Stimulated activated naive CD8-positive, alpha-beta T cell treated with anti-CD3 and anti-CD28 coated beads, Interleukin-15, amount 100 ng/mL, for 72 hours (primary cell): ENCODE data around the gene TAS2R38.

Experiments used
- ATAC-seq: fragments of 150-1000 bp; cut with Tn5 transposase; 2 replicates; pipeline ENCODE4 v1.10.0; 2021; ENCODE audit warnings: mild to moderate bottlenecking, moderate library complexity
- DNase-seq, 2 donors: peaks; one replicate each; pipeline ENCODE4 v3.0.0; 2021 to 2022
- H3K27ac Mint-ChIP-seq, 2 donors: one replicate each; pipeline ENCODE4 v1.8.0; 2022; ENCODE audit warnings: mild to moderate bottlenecking in 2 of 2, mixed read lengths in 2 of 2, moderate library complexity in 2 of 2
- H3K27me3 Mint-ChIP-seq: one replicate; pipeline ENCODE4 v1.8.0; 2022; ENCODE audit warnings: mixed read lengths
- H3K4me1 Mint-ChIP-seq: one replicate; pipeline ENCODE4 v1.8.0; 2022; ENCODE audit warnings: mild to moderate bottlenecking, mixed read lengths
- H3K4me3 Mint-ChIP-seq, 2 donors: one replicate each; pipeline ENCODE4 v1.8.0; 2022; ENCODE audit warnings: mild to moderate bottlenecking in 2 of 2, mixed read lengths in 2 of 2, moderate library complexity in 1 of 2
- H3K9me3 Mint-ChIP-seq, 2 donors: one replicate each; pipeline ENCODE4 v1.8.0; 2022; ENCODE audit warnings: mixed read lengths in 2 of 2

Gene TAS2R38

GRCh38 chr7:141973673-141974072 lies at the start of gene TAS2R38:
Gene TAS2R38, minus strand, starts transcription at chr7:141973773. Its CDS starts 84 bp downstream, at chr7:141973689.
- Mint-ChIP-seq H3K4me3 (no peak within 1 kb of the TSS), H3K4me1 (peaks cover 12% of the 10 kb centered on the region), H3K27ac (peak within 1 kb of the TSS in 1 of 2 donors; percentile 72), H3K27me3 (no peaks in the 10 kb centered on the region), H3K9me3 (no peaks in the 10 kb centered on the region)
- DNase-seq, result no peak
- ATAC-seq, result no peak

GRCh38 chr7:142018154-142018553 lies 44.6 kb upstream of the TAS2R38 start:
- Mint-ChIP-seq H3K4me3 (no peak overlapping the region), H3K27ac (peak overlapping the region in 1 of 2 donors; percentile 65), H3K27me3 (peaks cover 8% of the 10 kb centered on the region), H3K4me1 (no peaks in the 10 kb centered on the region), H3K9me3 (no peaks in the 10 kb centered on the region)
- no peak for ATAC-seq
- no peak for DNase-seq

- Mint-ChIP-seq H3K27ac (no peak overlapping the region), H3K27me3 (peaks cover 8% of the 10 kb centered on the region), H3K9me3 (no peaks in the 10 kb centered on the region), H3K4me1 (no peaks in the 10 kb centered on the region), H3K4me3 (no peak overlapping the region)
- DNase-seq (no peak), ATAC-seq (no peak)
Measured at GRCh38 chr7:142017451-142017850, 43.9 kb upstream of the TAS2R38 start.

GRCh38 chr7:142012825-142013511 lies 39.4 kb upstream of the TAS2R38 start:
- DNase-seq (no peak), ATAC-seq (peak; percentile 33)
- Mint-ChIP-seq H3K27me3 (peaks cover 8% of the 10 kb centered on the region), H3K27ac (peak overlapping the region in 1 of 2 donors; percentile 64), H3K4me1 (no peaks in the 10 kb centered on the region), H3K9me3 (no peaks in the 10 kb centered on the region), H3K4me3 (no peak overlapping the region)

DNA sequence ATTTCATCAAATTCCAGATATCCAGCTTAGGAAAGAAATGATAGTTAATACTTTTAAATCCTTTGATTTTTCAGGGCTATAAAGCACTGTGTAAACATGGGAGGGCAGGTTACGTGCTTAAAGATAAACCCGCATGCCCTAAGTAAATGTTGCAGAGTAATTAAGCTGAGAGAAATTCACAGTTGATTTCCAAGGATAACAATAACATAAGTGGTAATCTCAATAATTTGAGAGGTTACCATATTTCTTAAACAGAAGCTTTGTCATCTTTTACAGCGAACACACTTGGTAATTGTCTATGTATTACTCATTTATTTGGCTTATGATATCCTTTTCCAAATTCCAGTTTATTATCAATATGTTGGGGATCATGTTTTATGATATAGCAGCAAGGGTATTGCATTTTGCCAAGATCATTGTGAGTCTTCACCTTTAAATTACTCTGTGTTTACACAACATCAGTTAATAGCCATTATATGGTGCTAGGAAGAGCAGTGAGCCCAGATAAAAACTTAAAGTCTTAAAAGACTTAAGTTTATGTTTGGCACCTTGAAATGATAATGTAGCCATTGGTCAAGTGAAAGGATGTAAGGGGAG lies 37.5 kb upstream of the TAS2R38 start:
- DNase-seq (no peak), ATAC-seq (no peak)
- no peaks in the 10 kb centered on the region for H3K9me3 Mint-ChIP-seq
- no peaks in the 10 kb centered on the region for H3K27me3 Mint-ChIP-seq
- H3K4me1 Mint-ChIP-seq, result no peaks in the 10 kb centered on the region
- no peak overlapping the region for H3K4me3 Mint-ChIP-seq
- H3K27ac Mint-ChIP-seq, result no peak overlapping the region

- ATAC-seq, result no peak
- Mint-ChIP-seq H3K27ac (no peak overlapping the region), H3K27me3 (no peaks in the 10 kb centered on the region), H3K4me3 (no peak overlapping the region), H3K4me1 (no peaks in the 10 kb centered on the region), H3K9me3 (no peaks in the 10 kb centered on the region)
- DNase-seq, result no peak
Measured at GRCh38 chr7:142009187-142009586, 35.6 kb upstream of the TAS2R38 start.

DNA sequence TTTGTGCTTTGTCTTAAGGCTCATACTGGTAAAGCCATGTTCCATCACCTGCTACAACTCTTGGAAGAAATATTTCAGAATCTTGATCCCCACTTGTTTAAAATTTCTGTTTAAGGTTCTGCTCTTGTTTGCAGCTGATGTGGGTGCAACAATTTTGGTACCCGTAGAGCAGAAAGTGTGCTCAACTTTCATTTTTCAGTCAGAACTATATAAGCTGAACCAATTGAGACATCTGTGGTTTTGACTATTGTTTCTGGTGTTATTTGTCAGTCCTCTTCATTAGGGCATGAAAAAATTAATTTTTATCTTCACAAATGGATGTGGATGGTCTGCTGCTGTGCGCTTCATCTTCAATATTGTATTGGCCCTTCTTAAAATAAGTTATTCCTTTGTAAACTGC lies 33.0 kb upstream of the TAS2R38 start:
- H3K9me3 Mint-ChIP-seq, result no peaks in the 10 kb centered on the region
- no peak for ATAC-seq

GRCh38 chr7:142002179-142002578 lies 28.6 kb upstream of the TAS2R38 start:
- Mint-ChIP-seq H3K27ac (no peak overlapping the region), H3K4me1 (no peaks in the 10 kb centered on the region), H3K4me3 (no peak overlapping the region), H3K9me3 (no peaks in the 10 kb centered on the region), H3K27me3 (peaks cover 18% of the 10 kb centered on the region)
- ATAC-seq, result no peak
- no peak for DNase-seq

More for the DNA sequence above, 33.0 kb upstream of the TAS2R38 start:
- Mint-ChIP-seq H3K4me1 (no peaks in the 10 kb centered on the region), H3K27ac (no peak overlapping the region), H3K27me3 (peaks cover 18% of the 10 kb centered on the region), H3K4me3 (no peak overlapping the region)
- DNase-seq, result no peak

- H3K4me1 Mint-ChIP-seq, result no peaks in the 10 kb centered on the region
- no peak overlapping the region for H3K4me3 Mint-ChIP-seq
- DNase-seq (no peak), ATAC-seq (no peak)
- no peak overlapping the region for H3K27ac Mint-ChIP-seq
- peaks cover 18% of the 10 kb centered on the region for H3K27me3 Mint-ChIP-seq
- H3K9me3 Mint-ChIP-seq, result no peaks in the 10 kb centered on the region
Measured at GRCh38 chr7:142001163-142001874, 27.7 kb upstream of the TAS2R38 start.

GRCh38 chr7:142000244-142000643 lies 26.7 kb upstream of the TAS2R38 start:
- no peak overlapping the region for H3K4me3 Mint-ChIP-seq
- ATAC-seq, result no peak
- no peak for DNase-seq
- no peak overlapping the region for H3K27ac Mint-ChIP-seq
- H3K9me3 Mint-ChIP-seq, result no peaks in the 10 kb centered on the region
- peaks cover 18% of the 10 kb centered on the region for H3K27me3 Mint-ChIP-seq
- H3K4me1 Mint-ChIP-seq, result no peaks in the 10 kb centered on the region

- ATAC-seq (no peak), DNase-seq (no peak)
- Mint-ChIP-seq H3K27me3 (peaks cover 18% of the 10 kb centered on the region), H3K9me3 (no peaks in the 10 kb centered on the region), H3K4me3 (no peak overlapping the region), H3K27ac (no peak overlapping the region), H3K4me1 (no peaks in the 10 kb centered on the region)
Measured at GRCh38 chr7:141999058-141999623, 25.6 kb upstream of the TAS2R38 start.

DNA sequence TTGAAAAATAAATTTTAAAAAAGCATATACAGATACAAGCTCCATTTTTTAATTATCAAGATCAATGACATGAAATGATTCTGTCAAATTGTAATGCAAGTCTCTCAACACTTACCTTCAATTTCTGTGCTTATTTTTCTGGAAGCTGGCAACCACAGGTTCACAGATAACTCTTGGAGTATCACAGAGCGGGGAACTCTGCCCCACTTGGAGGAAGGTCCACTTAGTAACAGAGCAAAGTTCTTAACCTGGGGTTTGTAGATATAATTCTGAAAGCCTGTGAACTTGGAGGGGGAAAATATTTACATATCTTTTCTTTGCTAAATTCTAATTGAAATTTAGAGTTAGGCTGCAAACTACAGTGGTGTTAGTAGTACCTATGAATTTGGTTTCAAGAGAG lies 19.8 kb upstream of the TAS2R38 start:
- DNase-seq, result no peak
- ATAC-seq, result no peak
- Mint-ChIP-seq H3K27me3 (no peaks in the 10 kb centered on the region), H3K4me3 (no peak overlapping the region), H3K27ac (no peak overlapping the region), H3K9me3 (no peaks in the 10 kb centered on the region), H3K4me1 (no peaks in the 10 kb centered on the region)

DNA sequence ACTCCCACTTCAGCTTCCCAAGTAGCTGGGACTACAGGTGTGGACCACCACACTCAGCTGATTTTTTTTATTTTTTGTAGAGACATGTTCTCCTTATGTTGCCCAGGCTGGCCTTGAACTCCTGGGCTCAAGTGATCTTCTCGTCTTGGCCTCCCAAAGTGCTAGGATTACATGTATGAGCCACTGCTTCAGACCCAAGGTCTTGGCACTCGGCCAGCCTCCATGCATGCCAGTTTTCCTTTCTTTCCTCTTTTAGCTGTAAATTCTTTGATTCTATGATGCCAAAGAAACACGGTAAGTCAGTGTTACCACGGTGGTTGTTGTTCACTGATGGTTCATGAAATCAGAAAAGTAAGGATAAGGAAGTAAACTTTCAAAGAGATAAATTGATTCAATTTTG lies 19.1 kb upstream of the TAS2R38 start:
- no peak overlapping the region for H3K27ac Mint-ChIP-seq
- H3K4me3 Mint-ChIP-seq, result no peak overlapping the region
- ATAC-seq (no peak), DNase-seq (no peak)
- H3K4me1 Mint-ChIP-seq, result no peaks in the 10 kb centered on the region
- H3K27me3 Mint-ChIP-seq, result no peaks in the 10 kb centered on the region
- no peaks in the 10 kb centered on the region for H3K9me3 Mint-ChIP-seq

DNA sequence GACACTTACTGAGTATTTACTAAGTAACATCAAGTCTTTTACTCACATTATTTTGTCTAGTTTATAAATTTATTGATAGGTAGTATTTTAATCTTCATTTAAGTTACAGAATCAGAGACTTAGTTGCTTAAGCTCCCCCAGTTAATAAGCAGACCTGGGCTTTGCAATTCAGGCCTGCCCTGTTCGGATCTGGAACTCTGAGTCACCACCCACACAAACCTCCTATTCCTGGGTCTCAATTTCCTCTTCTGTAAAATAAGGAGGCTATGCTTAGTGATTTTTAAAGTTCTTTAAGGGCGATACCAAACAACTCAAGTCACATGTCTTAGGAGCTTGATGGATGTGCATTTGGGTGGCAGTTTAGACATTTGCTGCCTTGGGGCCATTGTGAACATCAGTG lies 18.6 kb upstream of the TAS2R38 start:
- Mint-ChIP-seq H3K4me3 (no peak overlapping the region), H3K4me1 (no peaks in the 10 kb centered on the region), H3K9me3 (no peaks in the 10 kb centered on the region), H3K27me3 (no peaks in the 10 kb centered on the region), H3K27ac (no peak overlapping the region)
- ATAC-seq, result no peak
- DNase-seq, result no peak

DNA sequence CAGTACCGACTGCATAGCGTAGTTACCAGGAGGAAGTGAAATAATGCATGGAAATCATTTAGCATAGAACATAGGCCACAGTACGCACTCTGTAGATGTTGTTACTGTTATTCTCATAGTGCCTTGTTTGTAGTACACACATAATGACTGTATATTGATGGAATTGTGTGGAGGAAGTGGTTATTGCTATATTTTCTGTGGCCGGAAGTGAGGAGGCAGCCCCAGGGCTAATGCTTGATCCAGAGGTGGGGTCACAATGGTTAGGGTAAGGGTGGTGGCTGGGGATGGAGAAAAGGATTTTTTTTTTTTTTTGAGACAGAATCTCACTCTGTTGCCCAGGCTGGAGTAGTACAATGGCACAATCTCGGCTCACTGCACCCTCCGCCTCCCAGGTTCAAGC lies 17.6 kb upstream of the TAS2R38 start:
- Mint-ChIP-seq H3K4me3 (no peak overlapping the region), H3K4me1 (no peaks in the 10 kb centered on the region), H3K27me3 (no peaks in the 10 kb centered on the region), H3K9me3 (no peaks in the 10 kb centered on the region), H3K27ac (no peak overlapping the region)
- ATAC-seq, result no peak
- no peak for DNase-seq
